GM15510 (cell line): ENCODE data around the gene IL34.

Source experiments
- POLR2A ChIP-seq: IDR thresholded peaks from 3 replicates; pipeline ENCODE4 v1.6.1; 2011; ENCODE audit warnings: borderline replicate concordance; ENCODE audit not compliant: insufficient read length; ENCODE audit errors: extremely low read depth

IL34 gene

GRCh38 chr16:70694868-70695218, 48.5 kb downstream of the IL34 start:
- no peak for TF ChIP-seq POLR2A

GRCh38 chr16:70695331-70696070, 49.1 kb downstream of the IL34 start:
- TF ChIP-seq POLR2A, result no peak

DNA sequence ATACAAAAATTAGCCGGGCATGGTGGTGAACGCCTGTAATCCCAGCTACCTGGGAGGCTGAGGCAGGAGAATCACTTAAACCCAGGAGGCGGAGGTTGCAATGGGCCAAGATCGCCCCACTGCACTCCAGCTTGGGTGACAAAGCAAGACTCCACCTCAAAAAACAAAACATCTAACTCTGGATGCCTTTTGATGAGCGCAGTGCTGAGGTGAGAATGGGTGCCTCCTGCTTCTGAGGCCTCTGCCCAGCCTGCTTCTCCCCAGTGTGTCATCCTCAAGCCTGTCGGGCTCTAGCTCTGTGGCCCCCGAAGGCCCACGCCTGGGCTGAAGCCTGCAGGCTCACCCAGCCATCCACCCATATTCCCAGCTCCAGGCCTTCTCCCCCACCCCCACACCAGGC, 50.0 kb downstream of the IL34 start:
- TF ChIP-seq POLR2A, result no peak

DNA sequence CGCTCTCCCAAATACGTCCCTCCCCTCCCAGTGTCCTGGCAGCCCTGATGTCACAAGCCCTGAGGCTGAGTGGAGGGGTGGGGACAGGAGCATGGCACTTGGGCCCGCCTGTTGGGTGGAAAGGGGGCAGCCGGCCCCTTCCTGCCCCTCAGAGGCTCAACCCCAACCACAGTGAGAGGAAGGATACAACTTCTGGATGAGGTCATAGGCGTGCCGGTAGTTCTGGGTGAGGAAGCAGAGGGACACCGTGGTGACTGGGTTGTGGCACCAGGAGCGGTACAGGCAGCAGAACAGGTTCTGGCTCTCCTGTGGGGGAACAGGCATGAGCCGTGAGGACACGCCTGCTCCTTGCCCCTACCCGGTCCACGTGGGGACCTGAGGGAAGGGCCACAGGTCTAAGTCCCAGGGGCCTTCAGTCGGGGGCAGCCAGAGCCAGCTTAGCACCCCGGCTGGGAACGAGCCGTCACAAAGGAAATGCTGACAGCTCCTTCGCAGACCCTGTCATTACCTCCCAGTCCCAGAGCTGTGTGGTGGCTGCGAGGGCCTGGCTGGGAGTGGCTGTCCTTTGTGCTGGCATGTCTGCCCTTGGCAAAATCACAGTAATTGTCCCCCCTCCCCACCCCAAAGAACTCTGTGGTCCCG, 50.7 kb downstream of the IL34 start:
- no peak for TF ChIP-seq POLR2A

DNA sequence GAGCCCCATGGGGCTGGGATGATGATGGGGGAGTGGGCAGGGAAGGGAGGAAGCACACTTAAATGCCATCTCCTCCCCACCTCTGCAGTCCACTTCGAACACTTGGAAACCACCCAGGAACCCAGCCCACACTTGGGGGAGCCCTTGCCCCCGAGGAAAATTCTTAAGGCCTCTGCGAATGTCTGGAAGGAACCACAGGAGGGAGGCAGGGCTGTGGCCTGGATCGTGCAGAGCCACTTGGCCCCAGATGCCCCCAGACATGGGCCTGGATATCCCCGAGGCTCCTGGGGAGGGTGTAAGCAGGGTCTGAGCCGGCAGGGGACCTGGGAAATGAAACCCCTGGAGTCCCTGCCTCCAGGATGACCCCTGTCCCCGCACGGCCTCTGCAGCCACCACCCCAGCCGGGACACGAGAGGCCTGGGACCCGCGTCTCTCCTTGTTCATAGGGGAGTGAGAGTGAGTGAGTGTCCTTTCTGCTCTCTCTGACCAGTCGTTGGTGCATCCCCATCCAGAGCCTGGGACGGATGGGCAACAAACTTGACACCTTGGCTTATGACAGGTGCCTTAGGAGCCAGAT, 51.3 kb downstream of the IL34 start:
- no peak for TF ChIP-seq POLR2A

DNA sequence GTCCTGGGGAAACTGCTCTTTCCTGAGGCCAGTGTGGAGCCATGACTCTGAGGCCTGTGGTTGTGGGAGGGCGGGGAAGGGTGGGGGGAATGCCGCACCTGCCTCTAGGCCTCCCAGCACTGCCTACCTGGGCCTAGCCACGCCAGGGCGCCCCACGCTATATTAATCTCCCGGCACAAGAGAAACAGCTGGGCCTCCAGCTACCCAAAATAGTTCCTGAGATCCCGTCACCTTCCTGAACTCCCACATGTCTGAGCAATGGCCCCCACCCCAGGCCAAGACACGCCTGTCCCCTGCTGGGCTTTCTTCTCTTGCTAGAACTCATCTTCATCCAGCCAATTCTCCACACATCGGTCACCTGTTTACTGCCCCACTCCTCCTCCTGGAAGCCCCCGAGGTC, 52.5 kb downstream of the IL34 start:
- TF ChIP-seq POLR2A, result no peak

DNA sequence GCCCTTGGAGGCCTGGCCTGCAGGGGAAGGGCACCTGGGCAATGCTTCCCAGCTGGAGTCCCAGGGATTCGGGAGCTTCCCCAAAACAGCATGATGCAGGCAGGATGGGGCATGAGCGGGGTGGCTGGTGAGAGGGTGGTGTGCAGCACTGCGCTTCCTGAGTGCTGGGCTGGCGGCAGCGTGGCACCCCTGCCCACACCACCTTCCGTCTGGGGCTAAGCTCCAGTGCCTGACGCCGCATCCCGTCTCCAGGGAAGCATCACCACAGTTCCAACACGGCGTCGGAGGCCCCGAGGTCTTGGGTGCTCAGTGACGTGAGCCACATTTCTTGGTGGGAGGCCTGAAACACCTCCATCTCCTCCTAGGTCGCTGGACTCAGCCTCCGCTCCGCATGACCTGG, 53.3 kb downstream of the IL34 start:
- no peak for TF ChIP-seq POLR2A

DNA sequence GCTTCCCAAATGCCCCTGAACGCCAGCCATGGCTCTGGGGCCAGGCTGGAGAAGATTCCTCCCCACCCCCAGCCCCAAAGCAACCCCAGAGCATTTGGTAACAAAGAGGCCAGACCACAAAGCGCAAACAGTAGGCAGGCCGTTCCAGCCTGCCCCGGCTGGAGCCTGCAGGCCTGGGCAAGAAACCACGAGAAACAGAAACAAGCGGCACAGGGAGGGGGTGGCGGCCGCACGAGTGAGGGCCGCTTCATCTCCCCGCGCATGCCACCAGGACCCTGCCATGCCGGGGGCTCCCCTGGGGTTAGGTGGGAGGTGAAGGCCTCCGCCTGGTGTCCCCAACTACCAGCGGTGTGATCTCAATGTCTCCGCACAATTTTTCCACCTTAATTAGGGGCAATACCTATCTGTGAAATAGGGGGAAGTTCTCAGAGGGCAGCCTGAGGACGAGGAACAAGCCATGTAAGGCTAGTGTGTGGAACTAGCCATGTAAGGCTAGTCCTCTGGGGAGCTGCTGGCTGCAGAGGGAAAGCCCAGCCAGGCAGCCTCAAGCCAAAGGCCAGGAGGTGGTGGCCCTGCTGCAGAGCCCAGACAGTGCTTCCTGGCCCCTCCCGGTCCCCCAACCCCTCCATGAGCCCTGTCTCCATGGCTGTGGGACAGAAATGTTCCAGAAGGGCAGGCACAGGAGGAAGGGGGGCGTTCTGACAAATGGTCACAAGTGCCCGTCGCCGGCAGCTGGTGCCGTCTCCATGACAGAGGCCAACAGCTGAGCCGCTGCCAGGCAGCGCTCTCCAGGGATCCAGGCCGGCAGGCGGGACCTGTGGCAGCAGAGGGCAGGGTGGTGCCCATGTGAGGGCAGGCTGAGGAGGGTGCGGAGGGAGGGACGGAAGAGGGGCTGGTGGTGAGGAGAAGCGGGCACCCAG, 54.0 kb downstream of the IL34 start:
- no peak for TF ChIP-seq POLR2A

- no peak for TF ChIP-seq POLR2A
These were observed 54.7 kb downstream of the IL34 start for GRCh38 chr16:70701036-70701435.

GRCh38 chr16:70701596-70701995, 55.2 kb downstream of the IL34 start:
- no peak for TF ChIP-seq POLR2A

DNA sequence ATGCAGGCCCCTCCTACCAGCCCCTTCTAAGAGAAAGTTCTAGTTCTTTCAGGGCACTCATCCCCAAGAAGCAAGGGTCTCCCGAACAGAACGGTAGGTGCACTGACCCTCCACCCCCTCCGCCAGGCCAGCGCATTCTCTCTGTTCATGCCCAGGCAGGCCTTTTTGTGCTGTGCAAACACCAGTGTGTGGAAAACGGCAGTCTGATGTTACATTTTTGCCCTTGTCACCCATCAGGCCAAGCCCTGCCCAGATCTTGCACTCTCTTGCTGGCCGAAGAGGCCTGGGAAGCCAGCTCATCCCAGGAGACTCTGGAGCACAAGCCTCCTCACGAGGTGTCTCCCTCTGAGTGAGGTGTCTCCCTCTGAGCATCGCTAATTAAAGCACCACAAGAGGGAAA, 55.6 kb downstream of the IL34 start:
- no peak for TF ChIP-seq POLR2A

DNA sequence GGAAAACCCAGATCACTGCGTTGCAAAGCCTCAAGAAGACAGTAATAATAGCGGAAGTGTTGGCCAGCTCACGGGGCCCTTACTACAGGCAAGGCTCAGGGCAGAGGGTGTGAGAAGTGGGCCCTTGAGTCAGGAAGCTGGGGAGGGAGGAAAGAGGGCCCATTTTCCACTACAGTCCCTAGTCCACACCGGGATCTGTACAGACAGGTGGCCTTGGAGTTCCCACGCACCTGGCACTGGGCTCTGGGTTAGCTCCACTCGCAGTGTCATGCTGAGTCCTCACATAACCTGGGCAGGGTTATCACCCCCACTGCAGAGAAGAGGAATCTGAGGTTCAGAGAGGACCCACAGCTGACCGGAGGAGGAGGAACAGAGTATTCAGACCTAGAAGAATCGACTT, 56.3 kb downstream of the IL34 start:
- TF ChIP-seq POLR2A, result no peak

DNA sequence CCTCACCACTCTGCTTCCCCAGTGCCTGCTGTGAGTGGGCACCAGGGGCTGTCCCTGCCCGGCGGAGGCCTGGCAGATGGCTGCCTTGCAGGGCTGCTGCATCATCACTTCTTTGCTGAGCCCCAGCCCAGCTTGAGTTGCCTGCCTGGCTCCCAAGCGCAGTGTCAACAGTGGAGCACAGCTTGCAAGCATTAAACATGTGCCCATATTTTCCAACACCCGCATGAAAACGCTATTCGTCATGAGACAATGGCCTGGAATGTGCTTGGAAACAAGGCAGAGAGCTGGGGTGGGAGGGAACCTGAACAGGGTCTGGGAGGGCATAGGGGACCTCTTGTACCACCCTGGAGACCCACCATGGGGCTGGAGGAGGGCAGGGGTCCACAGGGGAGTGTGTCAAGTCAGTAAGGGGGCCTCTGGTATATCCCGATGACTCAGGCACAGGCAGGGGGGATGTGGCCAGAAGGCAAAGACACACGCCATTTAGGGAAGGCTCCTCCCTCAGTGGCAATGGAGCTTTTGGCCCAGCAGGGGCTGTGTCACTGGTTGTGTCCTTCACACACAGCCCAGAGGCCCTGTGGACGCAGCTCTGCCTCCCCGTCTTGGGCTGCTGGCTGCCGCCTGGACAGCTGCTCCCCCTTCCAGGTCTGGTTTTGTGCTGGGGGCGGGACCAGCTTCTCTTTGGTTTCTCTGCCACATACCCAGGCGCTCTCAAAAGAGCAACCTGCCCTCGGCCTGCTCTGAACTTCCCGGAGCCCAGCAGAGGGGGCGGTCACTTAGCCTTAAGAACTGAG, 56.9 kb downstream of the IL34 start:
- no peak for TF ChIP-seq POLR2A

DNA sequence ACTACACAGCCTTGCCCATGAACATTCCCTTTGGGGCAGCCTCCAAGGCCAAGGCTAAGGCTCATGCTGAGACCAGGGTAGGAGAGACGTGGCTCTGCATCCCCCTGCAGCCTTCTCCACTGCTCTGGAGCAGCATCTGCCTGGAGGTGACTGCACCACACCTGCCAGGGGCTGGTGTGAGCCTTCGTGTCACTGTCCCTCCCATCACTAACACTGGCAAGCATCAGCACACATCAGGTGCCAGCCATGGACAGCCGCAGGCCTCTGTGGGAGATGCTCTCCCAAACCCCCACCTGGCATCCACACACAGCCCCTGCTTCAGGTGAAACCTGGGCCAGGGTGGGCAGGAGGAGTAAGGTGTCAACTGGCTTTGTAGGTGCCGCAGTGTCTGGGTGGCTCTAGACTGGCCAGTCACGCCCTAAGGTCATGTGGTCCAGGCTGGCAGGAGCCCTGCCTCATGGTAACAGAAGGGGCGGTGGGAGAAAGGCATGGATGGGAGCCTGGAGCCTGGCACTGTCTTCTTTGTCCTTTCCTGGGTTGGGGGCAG, 57.5 kb downstream of the IL34 start:
- no peak for TF ChIP-seq POLR2A
